K562 (cell line): Measurements from ENCODE around the gene DRC3. TPM values are rescaled to one million over a fixed set of nuclear protein-coding genes. Genes with fewer than 3 reads are reported as not detected.

Experiments
- CAMTA2 ChIP-seq: fragments of 250-450 bp; sonication (Bioruptor Pico); conservative IDR thresholded peaks from 2 replicates; pipeline ENCODE4 v1.5.1; 2022
- CBX5 ChIP-seq: IDR thresholded peaks from 2 replicates; pipeline ENCODE4 v1.6.1; 2014; ENCODE audit warnings: low read depth, borderline replicate concordance
- FUS ChIP-seq: fragments of 200-400 bp; formaldehyde crosslinking; optimal IDR thresholded peaks from 2 replicates; pipeline ENCODE3; 2017; ENCODE audit warnings: low read depth, low read length
- GTF2A2 ChIP-seq: IDR thresholded peaks from 2 replicates; pipeline ENCODE4 v1.6.1; 2016; ENCODE audit warnings: mild to moderate bottlenecking, missing genetic modification characterization, missing compliant biosample characterization
- NCOR1 ChIP-seq: fragments of 450-650 bp; IDR thresholded peaks from 2 replicates; pipeline ENCODE4 v1.6.1; 2016; ENCODE audit warnings: mild to moderate bottlenecking, moderate library complexity
- RHOXF2B ChIP-seq: fragments of 250-450 bp; sonication (Bioruptor Pico); conservative IDR thresholded peaks from 2 replicates; pipeline ENCODE4 v1.5.1; 2021
- SIN3A ChIP-seq, 2 experiments: fragments of 150-350 bp in 1 of 2; IDR thresholded peaks; 2 replicates each; pipeline ENCODE4 v1.6.1; 2011 to 2016; ENCODE audit warnings: borderline replicate concordance in 2 of 2, low read depth in 2 of 2, low read length in 2 of 2, mild to moderate bottlenecking in 2 of 2, moderate library complexity in 2 of 2; ENCODE audit not compliant: control insufficient read depth in 1 of 2
- SRSF3 ChIP-seq: fragments of 200-400 bp; formaldehyde crosslinking; IDR thresholded peaks from 2 replicates; pipeline ENCODE4 v1.6.1; 2016; ENCODE audit warnings: mild to moderate bottlenecking, low read length, moderate library complexity; ENCODE audit not compliant: insufficient read depth
- TAF7 ChIP-seq: fragments of 450-650 bp; IDR thresholded peaks from 2 replicates; pipeline ENCODE4 v1.6.1; 2016; ENCODE audit warnings: missing genetic modification characterization, missing compliant biosample characterization
- TBL1XR1 ChIP-seq, 2 experiments: IDR thresholded peaks; 2 replicates each; pipeline ENCODE4 v1.6.1; 2012; ENCODE audit warnings: improper control_type of control experiment in 2 of 2, low read length in 2 of 2, mild to moderate bottlenecking in 1 of 2
- polyA plus RNA-seq, 8 experiments: library from polyadenylated mRNA; depleted of rRNA in 4 of 8; stranded (reverse) in 5 of 8; unstranded in 3 of 8; fragments of >200 nt; fragmentation: Nextera tagmentation in 2 of 8; fragmentation: Illumina TruSeq in 1 of 8; extraction: Ambion mirVana in 2 of 8; extraction: Trizol in 1 of 8; gene quantifications; 2 replicates each; pipeline versions ENCODE4 v1.2.1 to v1.2.3, GENCODE V29; 2011 to 2014; ENCODE audit warnings: inconsistent platforms in 1 of 8, missing spikeins in 1 of 8
- total RNA-seq, 7 experiments: library from RNA; depleted of rRNA in 6 of 7; stranded (reverse); fragments of >200 nt in 6 of 7; fragmentation: Illumina TruSeq in 2 of 7; extraction: Trizol in 2 of 7; gene quantifications; 2 replicates each; pipeline versions ENCODE4 v1.2.1 to v1.2.3, GENCODE V29; 2011 to 2021; ENCODE audit warnings: low replicate concordance in 1 of 7
- TF ChIP-seq, protein P1 (sequence below): fragments of 250-450 bp; sonication (Bioruptor Pico); IDR thresholded peaks from 2 replicates; pipeline ENCODE4 v1.8.0; 2022; ENCODE audit warnings: moderate library complexity, mild to moderate bottlenecking, inconsistent platforms
- TF ChIP-seq, protein P2 (sequence below), 2 experiments: fragments of 450-650 bp; formaldehyde crosslinking in 1 of 2; IDR thresholded peaks; 2 replicates each; pipeline versions ENCODE4 v1.4.0 to v1.6.1; 2014 to 2020; ENCODE audit warnings: mild to moderate bottlenecking in 2 of 2, borderline replicate concordance in 1 of 2, low read depth in 1 of 2
- TF ChIP-seq, protein P3 (sequence below): fragments of 250-450 bp; sonication (Bioruptor Pico); IDR thresholded peaks from 2 replicates; pipeline ENCODE4 v1.8.0; 2021; ENCODE audit warnings: moderate library complexity, mild to moderate bottlenecking, inconsistent platforms
- TF ChIP-seq, protein P4 (sequence below): fragments of 250-450 bp; sonication (Bioruptor Pico); IDR thresholded peaks from 2 replicates; pipeline ENCODE4 v1.4.0; 2020

The DRC3 gene
- total and polyA plus RNA-seq, 9 of the 15 experiments (the other 6 are each of a cell fraction or from before 2014, with no cell fraction given): 0.10 to 0.84 (median 0.30) TPM; not detected in 3

DNA sequence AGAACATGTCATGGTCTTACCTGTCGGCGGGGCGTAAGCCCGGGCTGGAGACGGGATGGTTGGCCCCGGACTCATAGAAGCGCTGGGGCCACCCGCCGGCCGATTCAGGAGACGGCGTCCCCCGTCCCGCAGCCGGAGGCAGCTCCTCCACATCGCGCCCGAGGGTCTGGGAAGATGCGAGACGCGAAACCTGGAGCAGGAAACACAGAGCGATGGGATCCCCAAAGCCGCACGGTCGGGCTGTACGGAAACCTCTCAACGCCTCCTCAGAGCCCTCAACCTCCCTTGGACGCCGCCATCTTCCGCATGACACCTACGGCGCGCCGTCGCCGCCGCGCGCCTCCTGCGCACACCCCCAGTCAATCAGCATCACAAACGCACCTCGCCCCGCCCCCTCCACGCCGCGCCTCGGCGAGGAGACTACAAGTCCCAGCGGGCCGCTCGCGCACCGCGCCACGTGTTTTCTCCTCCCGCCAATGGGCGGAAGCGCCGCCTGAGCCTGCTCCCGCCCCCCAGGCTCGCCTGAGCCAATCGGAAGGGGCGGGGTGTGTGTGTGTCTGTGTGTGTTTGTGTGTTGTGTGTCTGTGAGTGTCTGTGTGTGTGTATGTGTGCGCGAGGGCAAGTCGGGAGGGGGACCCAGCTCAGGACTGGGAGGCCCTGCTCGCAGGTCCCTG is 66.3 kb downstream of the DRC3 start, which contains the start of the genes ATPAF2 and GID4 (continued):
- TF ChIP-seq, protein P1, sequence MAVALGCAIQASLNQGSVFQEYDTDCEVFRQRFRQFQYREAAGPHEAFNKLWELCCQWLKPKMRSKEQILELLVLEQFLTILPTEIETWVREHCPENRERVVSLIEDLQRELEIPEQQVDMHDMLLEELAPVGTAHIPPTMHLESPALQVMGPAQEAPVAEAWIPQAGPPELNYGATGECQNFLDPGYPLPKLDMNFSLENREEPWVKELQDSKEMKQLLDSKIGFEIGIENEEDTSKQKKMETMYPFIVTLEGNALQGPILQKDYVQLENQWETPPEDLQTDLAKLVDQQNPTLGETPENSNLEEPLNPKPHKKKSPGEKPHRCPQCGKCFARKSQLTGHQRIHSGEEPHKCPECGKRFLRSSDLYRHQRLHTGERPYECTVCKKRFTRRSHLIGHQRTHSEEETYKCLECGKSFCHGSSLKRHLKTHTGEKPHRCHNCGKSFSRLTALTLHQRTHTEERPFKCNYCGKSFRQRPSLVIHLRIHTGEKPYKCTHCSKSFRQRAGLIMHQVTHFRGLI (CRISPR knock-in tag): no peak
- TF ChIP-seq SIN3A (IDR thresholded peaks at IDR 0.05; ENCODE audit: borderline replicate concordance in 2 of 2, control insufficient read depth in 1 of 2, low read depth in 2 of 2, low read length in 2 of 2): peak; percentile 51 to 60; a peak in 2 of 4 replicates
- no peak for TF ChIP-seq FUS
- no peak for TF ChIP-seq CBX5
- TF ChIP-seq TAF7: no peak
- TF ChIP-seq, protein P2, sequence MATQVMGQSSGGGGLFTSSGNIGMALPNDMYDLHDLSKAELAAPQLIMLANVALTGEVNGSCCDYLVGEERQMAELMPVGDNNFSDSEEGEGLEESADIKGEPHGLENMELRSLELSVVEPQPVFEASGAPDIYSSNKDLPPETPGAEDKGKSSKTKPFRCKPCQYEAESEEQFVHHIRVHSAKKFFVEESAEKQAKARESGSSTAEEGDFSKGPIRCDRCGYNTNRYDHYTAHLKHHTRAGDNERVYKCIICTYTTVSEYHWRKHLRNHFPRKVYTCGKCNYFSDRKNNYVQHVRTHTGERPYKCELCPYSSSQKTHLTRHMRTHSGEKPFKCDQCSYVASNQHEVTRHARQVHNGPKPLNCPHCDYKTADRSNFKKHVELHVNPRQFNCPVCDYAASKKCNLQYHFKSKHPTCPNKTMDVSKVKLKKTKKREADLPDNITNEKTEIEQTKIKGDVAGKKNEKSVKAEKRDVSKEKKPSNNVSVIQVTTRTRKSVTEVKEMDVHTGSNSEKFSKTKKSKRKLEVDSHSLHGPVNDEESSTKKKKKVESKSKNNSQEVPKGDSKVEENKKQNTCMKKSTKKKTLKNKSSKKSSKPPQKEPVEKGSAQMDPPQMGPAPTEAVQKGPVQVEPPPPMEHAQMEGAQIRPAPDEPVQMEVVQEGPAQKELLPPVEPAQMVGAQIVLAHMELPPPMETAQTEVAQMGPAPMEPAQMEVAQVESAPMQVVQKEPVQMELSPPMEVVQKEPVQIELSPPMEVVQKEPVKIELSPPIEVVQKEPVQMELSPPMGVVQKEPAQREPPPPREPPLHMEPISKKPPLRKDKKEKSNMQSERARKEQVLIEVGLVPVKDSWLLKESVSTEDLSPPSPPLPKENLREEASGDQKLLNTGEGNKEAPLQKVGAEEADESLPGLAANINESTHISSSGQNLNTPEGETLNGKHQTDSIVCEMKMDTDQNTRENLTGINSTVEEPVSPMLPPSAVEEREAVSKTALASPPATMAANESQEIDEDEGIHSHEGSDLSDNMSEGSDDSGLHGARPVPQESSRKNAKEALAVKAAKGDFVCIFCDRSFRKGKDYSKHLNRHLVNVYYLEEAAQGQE (IDR thresholded peaks at IDR 0.05; ENCODE audit: borderline replicate concordance): peak; percentile 86
- TF ChIP-seq, protein P2 (CRISPR knock-in tag; IDR thresholded peaks at IDR 0.05; ENCODE audit: low read depth): no peak
- TF ChIP-seq SRSF3: no peak
- no peak for TF ChIP-seq CAMTA2 (CRISPR knock-in tag)
- no peak for TF ChIP-seq GTF2A2 (tag)
- TF ChIP-seq, protein P3, sequence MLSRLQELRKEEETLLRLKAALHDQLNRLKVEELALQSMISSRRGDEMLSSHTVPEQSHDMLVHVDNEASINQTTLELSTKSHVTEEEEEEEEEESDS (CRISPR knock-in tag): no peak
- TF ChIP-seq TBL1XR1 (IDR thresholded peaks at IDR 0.05; ENCODE audit: low read length in 2 of 2): no peak
- no peak for TF ChIP-seq NCOR1
- no peak for TF ChIP-seq RHOXF2B
- TF ChIP-seq, protein P4, sequence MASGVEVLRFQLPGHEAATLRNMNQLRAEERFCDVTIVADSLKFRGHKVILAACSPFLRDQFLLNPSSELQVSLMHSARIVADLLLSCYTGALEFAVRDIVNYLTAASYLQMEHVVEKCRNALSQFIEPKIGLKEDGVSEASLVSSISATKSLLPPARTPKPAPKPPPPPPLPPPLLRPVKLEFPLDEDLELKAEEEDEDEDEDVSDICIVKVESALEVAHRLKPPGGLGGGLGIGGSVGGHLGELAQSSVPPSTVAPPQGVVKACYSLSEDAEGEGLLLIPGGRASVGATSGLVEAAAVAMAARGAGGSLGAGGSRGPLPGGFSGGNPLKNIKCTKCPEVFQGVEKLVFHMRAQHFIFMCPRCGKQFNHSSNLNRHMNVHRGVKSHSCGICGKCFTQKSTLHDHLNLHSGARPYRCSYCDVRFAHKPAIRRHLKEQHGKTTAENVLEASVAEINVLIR (CRISPR knock-in tag): peak; percentile 85
